ENCODE data around the gene RIT2. TPM values are rescaled to one million over a fixed set of nuclear protein-coding genes. Genes with fewer than 3 reads are reported as not detected.

Gene RIT2
- total and polyA plus RNA-seq, 4 donors = not detected

GRCh38 chr18:43060020-43060419 is 55.5 kb downstream of the RIT2 start:
- Histone ChIP-seq H3K27ac (ENCODE audit: low read depth in 1 of 2, low read length in 1 of 2) (no peak overlapping the region), H3K9me3 (ENCODE audit: control insufficient read depth in 4 of 4, insufficient read depth in 3 of 4, low read length in 3 of 4) (no peaks in the 10 kb centered on the region), H3K4me1 (ENCODE audit: control insufficient read depth in 5 of 5, insufficient read depth in 5 of 5, low read length in 5 of 5) (no peaks in the 10 kb centered on the region), H3K4me3 (no peak overlapping the region), H3K36me3 (ENCODE audit: control insufficient read depth in 4 of 4, insufficient read depth in 4 of 4, low read length in 4 of 4) (no peaks in the 10 kb centered on the region), H3K27me3 (ENCODE audit: control insufficient read depth in 3 of 3, insufficient read depth in 3 of 3, low read length in 2 of 3) (no peaks in the 10 kb centered on the region), H3K9ac (ENCODE audit: insufficient read depth in 1 of 2, low read length in 2 of 2) (no peak overlapping the region)
- no peak for DNase-seq
- 52 to 78% methylated on average over 1 of the region's 1 CpG for WGBS, 2 donors
- no peak for TF ChIP-seq CTCF (IDR thresholded peaks at IDR 0.05; ENCODE audit: control extremely low read depth, extremely low read depth)
- ATAC-seq (ENCODE audit: insufficient read depth, low FRiP score) = no peak

GRCh38 chr18:43054815-43055519 is 60.5 kb downstream of the RIT2 start:
- DNase-seq = no peak
- no peak overlapping the region for H3K27ac ChIP-seq (ENCODE audit: low read depth in 1 of 2, low read length in 1 of 2)
- H3K36me3 ChIP-seq (ENCODE audit: control insufficient read depth in 4 of 4, insufficient read depth in 4 of 4, low read length in 4 of 4) = no peaks in the 10 kb centered on the region
- TF ChIP-seq CTCF (IDR thresholded peaks at IDR 0.05; ENCODE audit: control extremely low read depth, extremely low read depth) = no peak
- WGBS, 2 donors = 90 to 91% methylated on average over 7 of the region's 7 CpGs
- no peaks in the 10 kb centered on the region for H3K9me3 ChIP-seq (ENCODE audit: control insufficient read depth in 4 of 4, insufficient read depth in 3 of 4, low read length in 3 of 4)
- no peak overlapping the region for H3K4me3 ChIP-seq
- no peak for ATAC-seq (ENCODE audit: insufficient read depth, low FRiP score)
- no peaks in the 10 kb centered on the region for H3K27me3 ChIP-seq (ENCODE audit: control insufficient read depth in 3 of 3, insufficient read depth in 3 of 3, low read length in 2 of 3)
- H3K4me1 ChIP-seq (ENCODE audit: control insufficient read depth in 5 of 5, insufficient read depth in 5 of 5, low read length in 5 of 5) = no peaks in the 10 kb centered on the region
- H3K9ac ChIP-seq (ENCODE audit: insufficient read depth in 1 of 2, low read length in 2 of 2) = no peak overlapping the region

- no peak overlapping the region for H3K4me3 ChIP-seq
- TF ChIP-seq CTCF (IDR thresholded peaks at IDR 0.05; ENCODE audit: control extremely low read depth, extremely low read depth) = no peak
- H3K9me3 ChIP-seq (ENCODE audit: control insufficient read depth in 4 of 4, insufficient read depth in 3 of 4, low read length in 3 of 4) = no peaks in the 10 kb centered on the region
- no peak for ATAC-seq (ENCODE audit: insufficient read depth, low FRiP score)
- peak; percentile 13 to 87 (median 74) for DNase-seq
- H3K27me3 ChIP-seq (ENCODE audit: control insufficient read depth in 3 of 3, insufficient read depth in 3 of 3, low read length in 2 of 3) = no peaks in the 10 kb centered on the region
- H3K27ac ChIP-seq (ENCODE audit: low read depth in 1 of 2, low read length in 1 of 2) = no peak overlapping the region
- no peaks in the 10 kb centered on the region for H3K36me3 ChIP-seq (ENCODE audit: control insufficient read depth in 4 of 4, insufficient read depth in 4 of 4, low read length in 4 of 4)
- no peaks in the 10 kb centered on the region for H3K4me1 ChIP-seq (ENCODE audit: control insufficient read depth in 5 of 5, insufficient read depth in 5 of 5, low read length in 5 of 5)
- 46 to 50% methylated on average over 3 of the region's 3 CpGs for WGBS, 2 donors
- no peak overlapping the region for H3K9ac ChIP-seq (ENCODE audit: insufficient read depth in 1 of 2, low read length in 2 of 2)
Measured at GRCh38 chr18:43049021-43049420, 66.5 kb downstream of the RIT2 start.

- TF ChIP-seq CTCF (IDR thresholded peaks at IDR 0.05; ENCODE audit: control extremely low read depth, extremely low read depth) = no peak
- no peak overlapping the region for H3K9ac ChIP-seq (ENCODE audit: insufficient read depth in 1 of 2, low read length in 2 of 2)
- H3K27me3 ChIP-seq (ENCODE audit: control insufficient read depth in 3 of 3, insufficient read depth in 3 of 3, low read length in 2 of 3) = no peaks in the 10 kb centered on the region
- H3K36me3 ChIP-seq (ENCODE audit: control insufficient read depth in 4 of 4, insufficient read depth in 4 of 4, low read length in 4 of 4) = no peaks in the 10 kb centered on the region
- H3K4me3 ChIP-seq = no peak overlapping the region
- H3K4me1 ChIP-seq (ENCODE audit: control insufficient read depth in 5 of 5, insufficient read depth in 5 of 5, low read length in 5 of 5) = no peaks in the 10 kb centered on the region
- no peak for ATAC-seq (ENCODE audit: insufficient read depth, low FRiP score)
- H3K9me3 ChIP-seq (ENCODE audit: control insufficient read depth in 4 of 4, insufficient read depth in 3 of 4, low read length in 3 of 4) = no peaks in the 10 kb centered on the region
- DNase-seq = no peak
- H3K27ac ChIP-seq (ENCODE audit: low read depth in 1 of 2, low read length in 1 of 2) = no peak overlapping the region
- 78 to 79% methylated on average over 2 of the region's 2 CpGs for WGBS, 2 donors
Measured at GRCh38 chr18:43046322-43046721, 69.2 kb downstream of the RIT2 start.

All from lung (tissue), 12 donors.